ENCODE measurements around the gene DEPDC5.
A peak's percentile ranks its signal among the peaks of the same experiment; 100 is the strongest.
"Not testable (repeated sequence)": the region's sequence is repeated elsewhere in the genome, so short reads cannot be mapped to it uniquely, and the experiment has no call there.

DEPDC5 gene

GRCh38 chr22:31750365-31751284 lies 3.2 kb upstream of the DEPDC5 start:
- no peak for DNase-seq

- no peak for DNase-seq
These were observed 1.5 kb upstream of the DEPDC5 start for GRCh38 chr22:31752096-31752847.

DNA sequence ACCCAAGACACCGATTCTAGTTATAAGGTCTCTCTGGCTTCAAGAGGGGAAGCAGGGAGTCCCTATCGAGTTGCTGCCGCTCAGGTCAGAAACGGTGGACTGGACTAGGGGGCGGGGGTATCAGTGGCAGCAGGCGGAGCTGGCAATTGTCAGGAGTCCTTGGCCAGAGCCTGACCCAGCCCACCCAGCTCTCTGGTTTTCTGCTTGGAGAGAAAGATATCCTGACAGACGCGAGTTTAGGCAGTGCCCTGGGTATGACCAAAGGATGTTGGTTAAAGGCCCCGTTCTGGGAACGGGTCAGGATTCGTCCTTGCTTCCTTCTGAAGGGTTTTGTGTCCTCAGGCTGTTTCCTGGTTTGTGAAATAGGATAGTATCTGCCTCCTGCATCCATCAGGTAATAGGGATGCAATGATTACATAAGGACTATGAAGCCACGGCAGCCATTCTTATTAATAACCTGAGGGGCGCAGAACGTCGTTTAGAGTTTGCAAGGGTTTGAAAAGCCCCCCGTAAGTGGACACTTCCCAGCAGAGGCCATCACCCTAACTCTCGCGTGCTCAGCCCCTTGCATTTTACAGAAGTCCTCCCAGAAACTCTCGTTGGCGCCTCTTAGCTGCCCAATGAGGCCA lies 700 bp upstream of the DEPDC5 start:
- peak; percentile 8 to 13 for DNase-seq

DNA sequence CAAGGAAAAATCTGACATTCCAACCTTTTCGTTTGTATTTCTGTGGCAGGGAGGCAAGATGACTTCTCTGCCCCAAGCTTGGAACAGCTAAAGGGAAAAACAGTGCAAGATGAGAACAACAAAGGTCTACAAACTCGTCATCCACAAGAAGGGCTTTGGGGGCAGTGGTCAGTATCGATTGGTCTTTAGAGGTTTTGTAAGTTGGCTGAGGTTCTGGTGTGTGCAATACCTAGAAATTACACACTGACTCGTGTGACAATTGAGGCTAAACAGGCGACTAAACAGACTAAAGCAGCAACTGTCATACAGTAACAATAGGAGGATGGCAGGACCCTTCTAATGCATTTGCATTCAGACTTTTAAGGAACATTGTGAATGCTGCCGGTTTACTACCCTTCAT lies 994 bp downstream of the DEPDC5 start:
- DNase-seq = no peak

GRCh38 chr22:31757265-31757664 lies 3.4 kb downstream of the DEPDC5 start:
- no peak for DNase-seq

DNA sequence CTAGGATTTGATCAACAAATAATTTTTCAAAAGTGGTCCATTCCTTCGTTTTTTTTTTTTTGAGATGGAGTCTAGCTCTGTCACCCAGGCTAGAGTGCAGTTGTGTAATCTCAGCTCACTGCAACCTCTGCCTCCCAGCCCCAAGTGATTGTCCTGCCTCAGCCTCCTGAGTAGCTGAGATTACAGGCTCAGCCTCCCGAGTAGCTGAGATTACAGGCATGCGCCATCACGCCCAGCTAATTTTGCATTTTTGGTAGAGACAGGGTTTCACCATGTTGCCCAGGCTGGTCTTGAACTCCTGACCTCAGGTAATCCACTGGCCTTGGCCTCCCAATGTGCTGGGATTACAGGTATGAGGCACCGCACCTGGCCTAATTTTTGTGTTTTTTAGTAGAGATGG lies 5.0 kb downstream of the DEPDC5 start:
- not testable (repeated sequence) for DNase-seq

- no peak for DNase-seq
These were observed 11.0 kb downstream of the DEPDC5 start for GRCh38 chr22:31764785-31765184.

GRCh38 chr22:31768422-31769059 lies 14.7 kb downstream of the DEPDC5 start:
- DNase-seq = no peak

DNA sequence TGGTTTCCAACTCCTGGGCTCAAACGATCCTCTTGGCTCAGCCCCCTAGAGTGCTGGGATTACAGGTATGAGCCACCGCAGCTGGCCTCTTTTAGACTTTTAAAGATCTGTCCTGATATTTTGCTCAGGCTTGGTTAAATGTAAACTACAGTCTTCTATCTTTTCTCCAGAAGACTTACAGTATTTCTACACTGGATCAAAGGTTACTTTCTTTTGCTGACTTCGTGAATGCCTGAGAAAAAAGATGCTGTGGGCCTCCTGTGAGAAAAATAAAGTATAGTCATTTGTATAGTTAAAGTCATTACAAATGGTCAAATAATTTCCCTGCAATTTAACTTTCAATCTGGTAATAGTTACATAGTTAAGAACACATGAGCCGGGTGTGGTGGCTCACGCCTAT lies 19.6 kb downstream of the DEPDC5 start:
- no peak for DNase-seq

- no peak for DNase-seq
These were observed 22.4 kb downstream of the DEPDC5 start for GRCh38 chr22:31776231-31776630.

- no peak for DNase-seq
These were observed 36.0 kb downstream of the DEPDC5 start for GRCh38 chr22:31789803-31790202.

- DNase-seq = no peak
These were observed 36.4 kb downstream of the DEPDC5 start for GRCh38 chr22:31790240-31790639.

DNA sequence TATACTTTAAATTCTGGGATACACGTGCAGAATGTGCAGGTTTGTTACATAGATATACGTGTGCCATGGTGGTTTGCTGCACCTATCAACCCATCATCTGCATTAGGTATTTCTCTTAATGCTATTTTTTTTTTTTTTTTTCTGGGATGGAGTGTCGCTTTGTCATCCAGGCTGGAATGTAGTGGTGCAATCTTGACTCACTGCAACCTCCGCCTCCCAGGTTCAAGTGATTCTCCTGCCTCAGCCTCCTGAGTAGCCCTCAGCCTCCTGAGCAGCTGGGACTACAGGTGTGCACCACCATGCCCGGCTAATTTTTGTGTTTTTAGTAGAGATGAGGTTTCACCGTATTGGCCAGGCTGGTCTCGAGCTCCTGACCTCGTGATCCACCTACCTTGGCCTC lies 45.5 kb downstream of the DEPDC5 start:
- DNase-seq = not testable (repeated sequence)

DNA sequence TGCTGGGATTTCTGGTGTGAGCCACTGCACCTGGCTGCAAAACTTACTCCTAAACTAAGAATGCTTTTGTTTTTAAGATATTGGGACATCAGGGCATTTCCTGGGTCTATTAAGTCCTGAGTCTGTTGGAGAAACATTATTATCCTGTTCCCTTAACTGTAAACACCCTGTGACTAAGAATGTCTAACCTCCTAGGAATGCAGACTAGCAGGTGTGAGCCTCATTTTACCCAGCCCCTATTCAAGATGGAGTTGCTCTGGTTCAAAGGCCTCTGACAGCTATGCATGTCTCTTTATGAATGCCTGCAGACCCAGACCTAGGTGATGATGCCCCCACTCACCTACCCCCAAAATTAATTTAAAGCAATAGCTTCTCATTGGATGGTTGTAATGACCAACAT lies 46.2 kb downstream of the DEPDC5 start:
- DNase-seq = no peak

DNA sequence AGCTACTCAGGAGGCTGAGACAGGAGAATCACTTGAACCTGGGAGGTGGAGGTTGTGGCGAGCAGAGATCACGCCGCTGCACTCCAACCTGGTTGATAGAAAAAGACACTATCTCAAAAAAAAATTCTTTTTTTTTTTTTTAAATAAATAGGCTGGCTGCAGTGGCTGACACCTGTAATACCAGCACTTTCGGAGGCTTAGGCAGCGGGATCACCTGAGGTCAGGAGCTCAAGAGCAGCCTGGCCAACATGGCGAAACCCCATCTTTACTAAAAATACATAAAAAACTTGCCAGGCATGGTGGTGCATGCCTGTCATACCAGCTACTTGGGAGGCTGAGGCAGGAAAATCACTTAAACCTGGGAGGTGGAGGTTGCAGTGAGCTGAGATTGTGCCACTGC lies 47.0 kb downstream of the DEPDC5 start:
- not testable (repeated sequence) for DNase-seq

DNA sequence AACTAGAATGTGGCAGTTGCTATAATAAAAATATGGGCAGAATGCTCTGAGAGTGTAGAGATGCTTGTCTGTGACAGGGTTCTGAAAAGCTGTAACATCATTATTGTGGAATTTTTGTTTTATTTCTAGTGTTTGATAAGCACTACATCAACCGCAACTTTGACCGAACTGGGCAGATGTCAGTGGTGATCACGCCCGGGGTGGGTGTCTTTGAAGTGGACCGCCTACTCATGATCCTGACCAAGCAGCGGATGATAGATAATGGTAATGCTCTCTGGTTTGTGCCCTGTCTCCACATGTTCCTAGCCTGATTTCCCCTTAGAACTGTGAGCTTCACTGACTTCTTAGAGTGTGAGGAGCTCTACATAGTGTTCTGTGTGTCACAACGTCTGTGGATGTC lies 48.8 kb downstream of the DEPDC5 start:
- DNase-seq = no peak

DNA sequence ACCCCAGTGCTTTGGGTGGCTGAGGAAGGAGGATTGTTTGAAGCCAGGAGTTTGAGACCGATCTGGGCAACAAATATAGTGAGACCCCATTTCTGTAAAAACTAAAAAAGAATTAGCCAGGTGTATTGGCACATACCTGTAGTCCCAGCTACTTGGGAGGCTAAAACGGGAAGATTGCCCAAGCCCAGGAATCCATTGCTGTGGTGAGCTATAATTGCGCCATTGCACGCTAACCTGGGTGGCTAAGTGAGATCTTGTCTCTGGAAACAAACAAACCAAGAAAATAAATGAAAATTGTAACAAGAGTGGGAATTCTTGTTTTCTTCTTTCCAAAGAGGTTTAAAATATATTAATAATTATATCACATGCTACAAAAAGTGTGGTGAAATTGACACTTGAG lies 52.9 kb downstream of the DEPDC5 start:
- DNase-seq = no peak

DNA sequence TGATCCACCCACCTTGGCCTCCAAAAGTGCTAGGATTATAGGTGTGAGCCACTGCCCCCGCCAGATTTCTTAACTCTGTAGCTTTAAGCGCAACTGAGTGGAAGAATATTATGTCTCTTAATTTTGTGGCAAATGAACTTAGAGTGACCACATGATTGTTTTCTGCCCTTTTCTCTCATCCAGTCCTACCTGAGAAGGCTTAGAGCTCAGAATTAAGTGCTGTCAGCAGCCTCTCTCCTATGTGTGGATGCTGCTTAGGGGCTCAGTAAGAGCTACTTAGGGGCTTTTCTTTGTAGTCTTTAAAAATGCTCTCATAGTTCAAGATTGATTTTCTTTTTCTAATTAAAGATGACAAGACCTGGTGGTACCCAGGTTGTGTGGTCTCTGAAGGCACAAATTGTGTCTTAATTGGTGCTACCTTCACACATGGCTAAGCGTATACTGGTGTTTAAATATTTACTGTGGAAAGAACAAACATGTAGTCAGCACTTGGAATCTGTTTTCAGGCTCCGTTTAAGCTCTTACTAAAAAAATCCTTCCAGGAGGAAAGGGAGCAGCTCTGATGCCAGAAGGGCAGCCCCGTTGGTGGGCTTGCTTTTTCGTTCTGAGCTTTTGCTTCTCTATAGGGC lies 59.3 kb downstream of the DEPDC5 start:
- DNase-seq = no peak

DNA sequence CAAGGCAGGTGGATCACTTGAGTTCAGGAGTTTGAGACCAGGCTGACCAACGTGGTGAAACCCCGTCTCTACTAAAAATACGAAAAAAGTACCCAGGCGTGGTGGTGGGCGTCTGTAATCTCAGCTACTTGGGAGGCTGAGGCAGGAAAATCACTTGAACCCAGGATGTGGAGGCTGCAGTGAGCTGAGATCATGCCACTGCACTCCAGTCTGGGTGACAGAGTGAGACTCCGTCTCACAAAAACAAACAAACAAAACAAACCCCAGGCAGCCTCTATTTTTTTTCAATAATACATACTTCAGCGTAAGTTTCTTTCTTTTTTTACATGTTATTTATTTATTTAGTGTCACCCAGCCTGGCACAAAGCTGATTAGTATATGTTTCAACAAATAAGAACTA lies 60.1 kb downstream of the DEPDC5 start:
- DNase-seq = not testable (repeated sequence)

- no peak for DNase-seq
These were observed 61.1 kb downstream of the DEPDC5 start for GRCh38 chr22:31814942-31815341.

DNA sequence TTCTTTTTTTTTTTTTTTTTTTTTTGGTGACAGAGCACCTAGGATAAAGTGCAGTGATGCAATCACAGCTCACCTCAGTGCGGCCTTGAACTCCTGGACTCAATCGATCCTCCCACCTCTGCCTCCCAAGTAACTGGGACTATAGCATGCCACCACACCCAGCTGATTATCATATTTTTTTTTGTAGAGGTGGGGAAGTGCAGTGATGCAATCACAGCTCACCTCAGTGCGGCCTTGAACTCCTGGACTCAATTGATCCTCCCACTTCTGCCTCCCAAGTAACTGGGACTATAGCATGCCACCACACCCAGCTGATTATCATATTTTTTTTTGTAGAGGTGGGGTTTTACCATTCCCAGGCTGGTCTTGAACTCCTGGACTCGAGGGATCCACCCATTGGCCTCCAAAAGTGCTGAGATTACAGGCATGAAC lies 61.6 kb downstream of the DEPDC5 start:
- not testable (repeated sequence) for DNase-seq

DNA sequence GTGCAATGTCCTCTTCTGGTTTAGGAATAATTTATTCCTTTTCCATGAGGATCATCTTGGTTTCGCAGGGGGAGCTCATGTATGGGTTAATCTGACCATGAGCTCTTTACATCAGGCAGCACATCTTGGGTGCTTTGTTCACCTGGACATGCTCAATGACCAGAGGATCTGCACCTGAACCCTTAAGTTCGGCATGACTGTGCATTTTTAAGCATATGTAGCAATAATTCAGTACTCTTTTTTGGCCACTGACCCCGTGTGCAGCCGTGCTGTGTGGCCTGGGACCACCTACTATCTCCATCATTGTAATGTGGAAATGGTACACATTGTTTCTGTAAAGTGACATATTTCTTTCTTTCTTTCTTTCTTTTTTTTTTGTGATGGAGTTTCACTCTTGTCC lies 62.9 kb downstream of the DEPDC5 start:
- no peak for DNase-seq
